Measurements from ENCODE around the gene RABGGTA. TPM values are rescaled to one million over a fixed set of nuclear protein-coding genes. Genes with fewer than 3 reads are reported as not detected.

Gene RABGGTA
- total RNA-seq, 1 experiment from 2014 or later: 25.6 TPM

DNA sequence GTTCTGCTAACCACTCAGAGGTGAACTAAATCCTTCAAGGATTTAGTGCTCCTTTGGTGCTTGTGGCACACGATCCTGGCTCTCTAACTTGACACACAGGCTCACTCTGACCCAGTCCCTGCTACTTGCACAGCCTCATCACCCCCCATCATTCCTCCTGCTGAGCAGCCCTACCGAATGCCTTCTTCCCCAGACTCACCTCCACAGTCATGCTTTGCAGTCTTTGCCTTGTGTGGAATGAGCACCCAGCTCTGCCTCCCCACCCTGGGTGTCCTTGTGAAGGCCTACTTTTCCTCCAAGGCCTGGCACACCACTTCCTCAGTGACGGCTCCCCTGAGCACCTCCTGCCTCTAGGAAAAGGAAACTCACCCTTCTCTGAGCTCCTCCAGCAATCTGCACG is 21.0 kb downstream of the RABGGTA start:
- DNase-seq: no peak
- no peaks in the 10 kb centered on the region for H3K4me1 Mint-ChIP-seq
- H2AK5ac ChIP-seq (ENCODE audit: insufficient read length, low read length): no peak overlapping the region
- H3K4me3 Mint-ChIP-seq: no peak overlapping the region
- H3K9me3 Mint-ChIP-seq: no peaks in the 10 kb centered on the region
- H3K27me3 Mint-ChIP-seq (ENCODE audit: low read depth): peaks cover 2% of the 10 kb centered on the region; the same call in 1 of the 2 replicates
- no peak overlapping the region for H2BK12ac ChIP-seq (ENCODE audit: insufficient read length, low read depth, low read length)
- H3K23ac ChIP-seq (ENCODE audit: insufficient read length, low read depth, low read length): no peak overlapping the region
- no peaks in the 10 kb centered on the region for H3K9me3 ChIP-seq (ENCODE audit: control insufficient read depth, low read depth, low read length)
- H2BK5ac ChIP-seq (ENCODE audit: insufficient read length, low read length): no peak overlapping the region
- no peak overlapping the region for H2BK15ac ChIP-seq (ENCODE audit: low read depth, low read length)
- no peaks in the 10 kb centered on the region for H3K36me3 Mint-ChIP-seq (ENCODE audit: insufficient read depth in 1 of 3, low read depth in 3 of 3)
- no peak overlapping the region; the same call in 1 of the 2 replicates for H3K14ac ChIP-seq (ENCODE audit: insufficient read depth, low read length)
- H3K4me1 ChIP-seq (ENCODE audit: insufficient read depth, low read length): no peaks in the 10 kb centered on the region
- no peaks in the 10 kb centered on the region for H4K20me1 ChIP-seq (ENCODE audit: control insufficient read depth, insufficient read depth, insufficient read length)
- no peak overlapping the region for H2BK120ac ChIP-seq (ENCODE audit: low read depth, low read length, poor library complexity, severe bottlenecking)
- WGBS (ENCODE audit: extremely low coverage, insufficient read length, low lambda C conversion rate): no CpG with 5 or more reads among the region's 4 CpGs
- no peaks in the 10 kb centered on the region for H3K79me1 ChIP-seq (ENCODE audit: insufficient read depth, low read depth, low read length, poor library complexity, severe bottlenecking)
- no peak overlapping the region for H3K9ac ChIP-seq (ENCODE audit: extremely low read depth, insufficient read length, low read length)
- no peaks in the 10 kb centered on the region for H3K27me3 ChIP-seq (ENCODE audit: insufficient read depth, low read length)
- H3K79me2 ChIP-seq (ENCODE audit: insufficient read depth, low read length): no peaks in the 10 kb centered on the region
- H4K5ac ChIP-seq (ENCODE audit: insufficient read length, low read depth, low read length): no peak overlapping the region
- no peak overlapping the region for H4K91ac ChIP-seq (ENCODE audit: insufficient read length, low read depth, low read length)
- no peak overlapping the region for H2BK20ac ChIP-seq (ENCODE audit: low read depth, low read length, poor library complexity, severe bottlenecking)
- H4K8ac ChIP-seq (replicated peaks; ENCODE audit: insufficient read length, low read depth, low read length): no peak overlapping the region
- H2AFZ ChIP-seq (ENCODE audit: low read length): no peak overlapping the region
- H3T11ph ChIP-seq (ENCODE audit: low read length): no peak overlapping the region
- TF ChIP-seq CTCF (conservative IDR thresholded peaks at IDR 0.05): no peak
- H3K4me2 ChIP-seq (ENCODE audit: insufficient read depth, insufficient read length, low read length): no peak overlapping the region
- no peak overlapping the region for H3K4ac ChIP-seq (ENCODE audit: low read depth, low read length)
- no peak overlapping the region for H3K27ac ChIP-seq (ENCODE audit: insufficient read length, low read depth, low read length)
- no peak overlapping the region for H3K56ac ChIP-seq (ENCODE audit: insufficient read length, low read depth, low read length)
- H3K27ac Mint-ChIP-seq: no peak overlapping the region
- no peak overlapping the region for H3K18ac ChIP-seq (ENCODE audit: insufficient read length, low read depth, low read length)
- no peaks in the 10 kb centered on the region for H3K23me2 ChIP-seq (ENCODE audit: insufficient read length, low read depth, low read length, poor library complexity, severe bottlenecking)

All from H9 (cell line).